ENCODE data around the gene ZFR.

- TF ChIP-seq CTCF (IDR thresholded peaks at IDR 0.05) (no peak), TCF7L2 (IDR thresholded peaks at IDR 0.05; ENCODE audit: low read depth, low read length) (no peak), POLR2AphosphoS5 (IDR thresholded peaks at IDR 0.05; ENCODE audit: low read depth, low read length) (no peak), REST (IDR thresholded peaks at IDR 0.05; ENCODE audit: insufficient read depth in 1 of 2, low read depth in 2 of 2, low read length in 1 of 2) (no peak), SIN3A (IDR thresholded peaks at IDR 0.05; ENCODE audit: borderline replicate concordance, insufficient read depth, low read depth, low read length) (no peak)
Observed at GRCh38 chr5:32475334-32476097, 31.0 kb upstream of the ZFR start.

Data from Panc1 (cell line).